Mesodermal cell (in vitro differentiated cells): Measurements from ENCODE around the gene MTA3.
"Not testable (repeated sequence)": the region's sequence is repeated elsewhere in the genome, so short reads cannot be mapped to it uniquely, and the experiment has no call there.

Experiments
- H3K27ac ChIP-seq: 2 replicates; pipeline ENCODE4 v1.7.0; 2013; ENCODE audit warnings: mild to moderate bottlenecking, low read depth, low read length, moderate library complexity; ENCODE audit not compliant: severe bottlenecking
- H3K36me3 ChIP-seq: 2 replicates; pipeline ENCODE4 v1.7.1; 2013; ENCODE audit warnings: mild to moderate bottlenecking, low read length, moderate library complexity; ENCODE audit not compliant: control insufficient read depth, insufficient read depth
- H3K4me1 ChIP-seq: one replicate; pipeline ENCODE4 v1.7.1; 2013; ENCODE audit warnings: mild to moderate bottlenecking, low read length; ENCODE audit not compliant: insufficient read depth, control insufficient read depth, poor library complexity, severe bottlenecking
- H3K4me3 ChIP-seq: 2 replicates; pipeline ENCODE4 v1.7.0; 2013; ENCODE audit warnings: low read length, control low read depth, mild to moderate bottlenecking; ENCODE audit not compliant: insufficient read depth, poor library complexity, severe bottlenecking; ENCODE audit errors: extremely low read depth
- H3K9me3 ChIP-seq: 2 replicates; pipeline ENCODE4 v1.7.1; 2013; ENCODE audit warnings: mild to moderate bottlenecking, low read length, moderate library complexity; ENCODE audit not compliant: control insufficient read depth
- WGBS, 2 experiments: methylation state at CpG; one replicate each; pipeline ENCODE4 v1.1.5; 2013; ENCODE audit warnings: missing lambda C conversion rate in 2 of 2; ENCODE audit not compliant: insufficient coverage in 2 of 2; 5-methylcytosine and 5-hydroxymethylcytosine counted together

Gene MTA3

GRCh38 chr2:42726680-42727079 is 158.2 kb downstream of the MTA3 start:
- Histone ChIP-seq H3K9me3 (peaks cover 13% of the 10 kb centered on the region), H3K4me3 (no peak overlapping the region), H3K4me1 (peaks cover 9% of the 10 kb centered on the region), H3K36me3 (peaks cover 9% of the 10 kb centered on the region), H3K27ac (no peak overlapping the region)
- WGBS, 2 experiments = 83 to 100% methylated on average over 1 to 2 of the region's 2 CpGs

GRCh38 chr2:42731316-42731715 is 162.9 kb downstream of the MTA3 start:
- not testable (repeated sequence) for H3K4me3 ChIP-seq, H3K27ac ChIP-seq, H3K4me1 ChIP-seq, H3K36me3 ChIP-seq
- H3K9me3 ChIP-seq = peaks cover 13% of the 10 kb centered on the region
- WGBS, 2 experiments = 97 to 100% methylated on average over 2 to 4 of the region's 4 CpGs

- H3K9me3 ChIP-seq = peaks cover 18% of the 10 kb centered on the region
- H3K4me1 ChIP-seq = no peaks in the 10 kb centered on the region
- H3K27ac ChIP-seq = no peak overlapping the region
- WGBS, 2 experiments = 100% methylated on average over 1 of the region's 1 CpG; no CpG with 5 or more reads in 1 of the 2 experiments
- H3K4me3 ChIP-seq = no peak overlapping the region
- peaks cover 4% of the 10 kb centered on the region for H3K36me3 ChIP-seq
These were observed 165.4 kb downstream of the MTA3 start for GRCh38 chr2:42733852-42734251.

DNA sequence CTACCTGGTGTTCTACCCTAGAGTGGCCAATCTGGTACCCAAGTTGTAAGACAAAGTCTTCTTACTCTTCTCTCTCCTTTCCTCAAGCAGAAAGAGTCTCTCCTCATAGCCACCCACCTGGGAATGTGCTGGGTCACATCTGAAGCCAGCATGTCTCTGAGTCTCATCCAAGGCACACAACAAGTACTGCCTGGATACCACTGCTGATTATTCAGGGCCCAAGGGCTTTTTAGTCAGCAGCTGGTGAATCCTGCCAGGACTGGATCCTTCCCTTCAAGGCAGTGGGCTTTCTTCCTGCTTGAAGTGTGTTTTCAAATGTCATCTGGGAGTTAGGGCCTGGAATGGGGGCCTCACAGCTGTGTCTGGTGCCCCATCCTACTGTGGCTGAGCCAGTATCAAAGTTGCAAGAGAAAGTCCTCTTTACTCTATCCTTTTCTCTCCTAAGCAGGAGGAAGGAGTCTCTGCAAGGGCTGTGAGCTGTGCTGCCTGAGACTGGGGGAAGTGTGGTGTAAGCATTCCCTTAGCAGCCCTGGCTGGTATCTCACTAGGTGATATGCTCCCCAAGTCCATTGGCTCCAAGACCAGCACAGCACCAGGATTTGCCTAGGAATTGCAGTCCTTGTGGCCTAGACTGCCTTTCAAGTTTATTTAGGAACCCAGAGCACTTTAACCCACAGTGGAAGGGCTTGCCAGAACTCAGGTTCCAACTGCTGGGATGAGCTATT is 168.3 kb downstream of the MTA3 start:
- Histone ChIP-seq H3K9me3 (peaks cover 14% of the 10 kb centered on the region), H3K27ac (no peak overlapping the region)

GRCh38 chr2:42741140-42741539 is 172.7 kb downstream of the MTA3 start:
- peaks cover 14% of the 10 kb centered on the region for H3K9me3 ChIP-seq

More for the DNA sequence above, 168.3 kb downstream of the MTA3 start:
- H3K4me1 ChIP-seq = no peaks in the 10 kb centered on the region
- H3K36me3 ChIP-seq = peaks cover 14% of the 10 kb centered on the region
- no peak overlapping the region for H3K4me3 ChIP-seq

DNA sequence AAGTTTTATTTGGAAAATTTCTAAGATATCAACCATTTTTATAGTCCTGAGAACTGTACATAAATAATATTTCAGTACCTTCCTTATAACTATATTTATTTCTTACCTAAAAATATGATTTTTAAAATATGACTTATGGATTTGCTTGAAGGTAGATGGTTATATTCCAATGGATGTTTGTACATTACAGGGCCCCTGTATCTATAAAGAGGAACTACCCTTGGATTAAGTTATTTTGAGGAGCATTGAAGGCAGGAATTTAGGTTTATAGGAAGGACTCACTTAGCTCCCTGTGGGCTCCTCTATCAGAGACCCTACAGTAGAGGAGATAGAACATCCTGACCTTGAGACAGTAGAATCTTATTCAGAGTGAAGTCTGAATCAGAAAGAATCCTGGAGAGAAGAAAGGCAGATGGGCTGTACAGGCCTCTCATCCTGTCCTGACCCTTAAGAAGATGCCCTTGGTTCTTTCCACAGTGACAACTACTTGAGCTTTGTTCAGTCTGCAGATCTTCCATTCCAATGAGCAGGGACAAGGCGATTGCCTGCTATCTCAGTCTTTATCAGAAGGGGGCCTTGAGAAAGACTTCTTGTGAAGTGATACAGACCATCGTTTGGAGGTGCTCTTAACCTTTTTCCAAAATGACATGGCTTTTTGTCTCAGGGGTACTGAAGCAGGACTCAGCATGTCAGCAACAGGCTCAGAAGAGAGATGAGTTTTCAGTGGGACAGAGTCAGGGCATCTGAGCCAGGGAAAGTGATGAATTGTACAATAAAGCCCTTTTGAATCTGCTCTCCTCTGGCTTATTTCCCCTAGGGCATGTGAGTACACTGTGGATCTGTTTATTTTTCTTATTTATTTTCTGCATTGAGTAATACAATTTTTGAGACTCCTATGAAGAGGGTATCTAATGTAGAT is 174.6 kb downstream of the MTA3 start:
- H3K9me3 ChIP-seq = peaks cover 10% of the 10 kb centered on the region
- H3K27ac ChIP-seq = no peak overlapping the region
- WGBS, 2 experiments = 85 to 92% methylated on average over 2 of the region's 2 CpGs

More at GRCh38 chr2:42741140-42741539, 172.7 kb downstream of the MTA3 start:
- no CpG with 5 or more reads among the region's 3 CpGs for WGBS, 2 experiments
- H3K27ac ChIP-seq = no peak overlapping the region
- peaks cover 23% of the 10 kb centered on the region for H3K36me3 ChIP-seq
- peaks cover 2% of the 10 kb centered on the region for H3K4me1 ChIP-seq
- no peak overlapping the region for H3K4me3 ChIP-seq

DNA sequence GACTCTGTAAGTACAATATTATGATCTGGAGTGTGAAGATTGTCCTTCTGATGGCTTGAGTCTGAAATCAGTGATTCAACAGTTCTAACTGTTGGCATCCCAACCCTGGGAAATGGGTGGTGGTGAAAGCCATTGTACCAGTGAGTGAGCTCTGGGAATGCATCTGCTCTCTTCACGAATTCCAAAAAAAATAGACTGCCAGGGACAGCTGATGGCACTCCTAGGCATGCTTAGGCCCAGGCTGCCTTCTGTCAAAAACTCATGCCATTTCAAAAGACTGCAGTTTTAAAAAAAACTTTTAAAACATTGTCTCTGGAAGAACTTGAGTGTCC is 175.2 kb downstream of the MTA3 start:
- H3K27ac ChIP-seq = no peak overlapping the region
- H3K36me3 ChIP-seq = peaks cover 29% of the 10 kb centered on the region
- WGBS, 2 experiments = 100% methylated on average over 1 of the region's 1 CpG
- peaks cover 2% of the 10 kb centered on the region for H3K4me1 ChIP-seq
- H3K4me3 ChIP-seq = no peak overlapping the region
- H3K9me3 ChIP-seq = peaks cover 9% of the 10 kb centered on the region

More for the DNA sequence above, 174.6 kb downstream of the MTA3 start:
- no peak overlapping the region for H3K4me3 ChIP-seq
- H3K36me3 ChIP-seq = peaks cover 29% of the 10 kb centered on the region
- peaks cover 2% of the 10 kb centered on the region for H3K4me1 ChIP-seq

GRCh38 chr2:42744545-42745082 is 176.2 kb downstream of the MTA3 start:
- no peak overlapping the region for H3K4me3 ChIP-seq
- H3K9me3 ChIP-seq = peaks cover 7% of the 10 kb centered on the region
- H3K36me3 ChIP-seq = peaks cover 29% of the 10 kb centered on the region
- H3K4me1 ChIP-seq = peaks cover 2% of the 10 kb centered on the region
- no peak overlapping the region for H3K27ac ChIP-seq
- 87 to 100% methylated on average over 2 to 3 of the region's 3 CpGs for WGBS, 2 experiments

GRCh38 chr2:42747422-42747821 is 179.0 kb downstream of the MTA3 start:
- Histone ChIP-seq H3K36me3 (peaks cover 19% of the 10 kb centered on the region), H3K27ac (no peak overlapping the region), H3K4me1 (peaks cover 2% of the 10 kb centered on the region), H3K4me3 (no peak overlapping the region), H3K9me3 (no peaks in the 10 kb centered on the region)
- 95 to 100% methylated on average over 3 of the region's 3 CpGs for WGBS, 2 experiments

DNA sequence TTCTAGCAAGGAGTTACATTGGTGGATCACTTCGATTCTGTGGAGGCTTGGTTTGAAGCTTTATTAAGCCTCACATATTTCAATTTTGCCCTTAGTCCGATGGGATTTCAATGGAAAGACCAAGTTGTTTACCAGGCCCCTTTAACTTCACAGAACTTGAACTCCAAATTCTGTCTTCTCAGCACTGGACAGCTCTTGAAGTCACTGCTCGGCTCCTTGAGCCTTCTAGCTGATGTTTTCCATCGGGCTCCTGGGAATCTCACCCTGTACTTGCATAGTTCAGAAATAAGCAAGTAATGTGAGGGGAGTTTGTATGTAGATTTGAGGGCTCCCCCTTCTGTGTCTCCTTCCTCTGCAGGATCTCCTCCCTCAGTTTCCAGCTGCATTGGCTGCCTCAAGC is 180.4 kb downstream of the MTA3 start:
- no peaks in the 10 kb centered on the region for H3K9me3 ChIP-seq
- WGBS, 2 experiments = 93 to 100% methylated on average over 2 to 3 of the region's 4 CpGs

More for the DNA sequence above, 180.4 kb downstream of the MTA3 start:
- H3K36me3 ChIP-seq = peaks cover 9% of the 10 kb centered on the region
- H3K27ac ChIP-seq = no peak overlapping the region
- no peak overlapping the region for H3K4me3 ChIP-seq
- peaks cover 8% of the 10 kb centered on the region for H3K4me1 ChIP-seq
